SIG-M5 (cell line): ENCODE data around the gene NOL12.

ENCODE experiments used
- DNase-seq: peaks from one replicate; lab custom pipeline; 2025; lab: John Stamatoyannopoulos, UW

The NOL12 gene

GRCh38 chr22:37659066-37659896, 26.9 kb upstream of the NOL12 start:
- DNase-seq: no peak

- DNase-seq: no peak
These were observed 26.0 kb upstream of the NOL12 start for GRCh38 chr22:37659897-37660708.

- no peak for DNase-seq
These were observed 25.5 kb upstream of the NOL12 start for GRCh38 chr22:37660709-37661045.

GRCh38 chr22:37661160-37661924, 24.8 kb upstream of the NOL12 start:
- no peak for DNase-seq

- no peak for DNase-seq
These were observed 24.1 kb upstream of the NOL12 start for GRCh38 chr22:37662039-37662438.

- no peak for DNase-seq
These were observed 22.5 kb upstream of the NOL12 start for GRCh38 chr22:37663521-37664140.

- no peak for DNase-seq
These were observed 21.7 kb upstream of the NOL12 start for GRCh38 chr22:37664249-37665101.

GRCh38 chr22:37665487-37665886, 20.7 kb upstream of the NOL12 start:
- DNase-seq: no peak

- no peak for DNase-seq
These were observed 16.6 kb upstream of the NOL12 start for GRCh38 chr22:37669586-37669985.

- DNase-seq: no peak
These were observed 13.8 kb upstream of the NOL12 start for GRCh38 chr22:37672206-37672919.

- no peak for DNase-seq
These were observed 13.2 kb upstream of the NOL12 start for GRCh38 chr22:37672920-37673455.

GRCh38 chr22:37674248-37674647, 11.9 kb upstream of the NOL12 start:
- no peak for DNase-seq

GRCh38 chr22:37674951-37675929, 10.9 kb upstream of the NOL12 start, which contains the start of gene LGALS1:
Gene LGALS1 (plus strand): TSS chr22:37675636. CDS start chr22:37675703, 67 bp downstream.
- no peak for DNase-seq

- DNase-seq: no peak
These were observed 10.0 kb upstream of the NOL12 start for GRCh38 chr22:37675930-37676735.

- DNase-seq: peak; percentile 24
These were observed 9.2 kb upstream of the NOL12 start for GRCh38 chr22:37676736-37677492.

GRCh38 chr22:37677493-37677974, 8.6 kb upstream of the NOL12 start:
- no peak for DNase-seq

- DNase-seq: no peak
These were observed 7.8 kb upstream of the NOL12 start for GRCh38 chr22:37678372-37678771.
